ENCODE results near the gene GLTPD2. TPM values are rescaled to one million over a fixed set of nuclear protein-coding genes. Genes with fewer than 3 reads are reported as not detected.

Gene GLTPD2
- total and polyA plus RNA-seq, 10 of the 15 experiments (the other 5 are each of a cell fraction or from before 2014, with no cell fraction given), result 0.16 to 0.34 TPM; not detected in 8

- no peak for TF ChIP-seq SRF (IDR thresholded peaks at IDR 0.05; ENCODE audit: low read depth in 2 of 2, low read length in 2 of 2)
- no peak for TF ChIP-seq GATAD2B (conservative IDR thresholded peaks at IDR 0.05; ENCODE audit: low read depth)
- no peak for TF ChIP-seq KLF5 (IDR thresholded peaks at IDR 0.05; ENCODE audit: partially characterized antibody)
- no peak for TF ChIP-seq CBX3 (IDR thresholded peaks at IDR 0.05; ENCODE audit: borderline replicate concordance, low read depth)
- no peak for TF ChIP-seq ZNF274 (IDR thresholded peaks at IDR 0.05; ENCODE audit: insufficient read depth, insufficient read length)
- TF ChIP-seq CBFB (IDR thresholded peaks at IDR 0.05; ENCODE audit: low read depth), result no peak
- TF ChIP-seq RBBP5 (conservative IDR thresholded peaks at IDR 0.05), result no peak
Measured at GRCh38 chr17:4816826-4817225, 28.1 kb downstream of the GLTPD2 start (continued).

- SMC1A ChIA-PET (ENCODE audit: uncharacterized antibody, unreplicated experiment), result no interaction called here
- DNase-seq (ENCODE audit: low read depth, low spot score) (no peak), ATAC-seq (no peak; the same call in 2 of the 3 replicates), FAIRE-seq (no peak)
- H2AFZ ChIP-seq (ENCODE audit: control insufficient read depth, low read depth, low read length), result no peak overlapping the region
- no TSS peak for BruUV-seq (replicated peaks)
- TF ChIP-seq CBX3 (IDR thresholded peaks at IDR 0.05; ENCODE audit: borderline replicate concordance, low read depth) (no peak), NFIC (IDR thresholded peaks at IDR 0.05; ENCODE audit: low read depth, low read length) (no peak), TBL1XR1 (IDR thresholded peaks at IDR 0.05; ENCODE audit: low read depth, low read length) (no peak), MAX (IDR thresholded peaks at IDR 0.05; ENCODE audit: low read depth, low read length) (no peak), EGR1 (IDR thresholded peaks at IDR 0.05; ENCODE audit: borderline replicate concordance in 1 of 2, low read depth in 2 of 2, low read length in 2 of 2) (no peak), STAT1 (conservative IDR thresholded peaks at IDR 0.05) (no peak), EED (IDR thresholded peaks at IDR 0.05; ENCODE audit: low read depth) (no peak), BACH1 (IDR thresholded peaks at IDR 0.05; ENCODE audit: borderline replicate concordance) (no peak), POLR2A (IDR thresholded peaks at IDR 0.05; ENCODE audit: low read depth, low read length) (no peak), BMI1 (IDR thresholded peaks at IDR 0.05; ENCODE audit: borderline replicate concordance) (no peak), RCOR1 (conservative IDR thresholded peaks at IDR 0.05; ENCODE audit: low read depth, low read length) (no peak), JUND (IDR thresholded peaks at IDR 0.05; ENCODE audit: low read depth, low read length) (no peak), CBFB (IDR thresholded peaks at IDR 0.05; ENCODE audit: low read depth) (no peak)
- no peaks in the 10 kb centered on the region for H3K27me3 ChIP-seq (replicated peaks in 1 of 2; ENCODE audit: control insufficient read depth in 2 of 2, insufficient read depth in 2 of 2, low read length in 1 of 2)
- intact Hi-C loops (cut with micrococcal nuclease; ENCODE audit: unreplicated experiment), result no loop called here
- H3K79me2 ChIP-seq (ENCODE audit: control insufficient read depth, insufficient read depth, low read length), result no peaks in the 10 kb centered on the region
- H3K9ac ChIP-seq (ENCODE audit: control insufficient read depth, insufficient read depth, low read length), result no peak overlapping the region
- in situ Hi-C loops (cut with MboI), result no loop called here
- no peak overlapping the region for H3K4me2 ChIP-seq (ENCODE audit: control insufficient read depth, insufficient read depth)
- WGBS (ENCODE audit: insufficient coverage, insufficient replicate concordance, low lambda C conversion rate, missing lambda C conversion rate), result 65% methylated on average over 12 of the region's 12 CpGs
- H3K4me1 ChIP-seq (ENCODE audit: control insufficient read depth, insufficient read depth, low read length), result no peaks in the 10 kb centered on the region
- RAD21 ChIA-PET (ENCODE audit: unreplicated experiment), result no interaction called here
- no peak overlapping the region for H3K4me3 ChIP-seq
- no peaks in the 10 kb centered on the region for H3K36me3 ChIP-seq (ENCODE audit: control insufficient read depth in 2 of 2, insufficient read depth in 2 of 2, low read length in 1 of 2)
- H3K27ac ChIP-seq (ENCODE audit: control insufficient read depth, insufficient read depth), result no peak overlapping the region
- CTCF ChIA-PET, result no interaction called here
- no peaks in the 10 kb centered on the region for H4K20me1 ChIP-seq (ENCODE audit: control insufficient read depth, insufficient read depth)
- POLR2A ChIA-PET, result no interaction called here
- no peaks in the 10 kb centered on the region for H3K9me3 ChIP-seq (replicated peaks; ENCODE audit: control insufficient read depth, insufficient read depth, low read length)
Measured at GRCh38 chr17:4818276-4818675, 29.5 kb downstream of the GLTPD2 start.
